Endothelial cell of umbilical vein (primary cell): ENCODE results near the gene PARP9.

ENCODE experiments used
- EZH2 ChIP-seq: IDR thresholded peaks from 2 replicates; pipeline ENCODE4 v1.6.1; 2012; ENCODE audit warnings: borderline replicate concordance, low read depth, mild to moderate bottlenecking, moderate library complexity, low read length, inconsistent platforms; ENCODE audit not compliant: severe bottlenecking
- GATA2 ChIP-seq: IDR thresholded peaks from 2 replicates; pipeline ENCODE4 v1.7.0; 2011; ENCODE audit warnings: low read depth, mild to moderate bottlenecking, moderate library complexity, mixed read lengths, low read length; ENCODE audit not compliant: insufficient read length, insufficient read depth
- JUN ChIP-seq: IDR thresholded peaks from 2 replicates; pipeline ENCODE4 v1.6.1; 2011; ENCODE audit warnings: borderline replicate concordance, low read depth; ENCODE audit not compliant: insufficient read length, insufficient read depth
- MYC ChIP-seq: IDR thresholded peaks from one replicate; pipeline ENCODE4 v1.6.1; 2011; ENCODE audit warnings: mild to moderate bottlenecking, low read depth, low read length
- POLR2A ChIP-seq: IDR thresholded peaks from 2 replicates; pipeline ENCODE4 v1.6.1; 2012; ENCODE audit warnings: low read depth, mild to moderate bottlenecking, control low read depth, low read length
- POLR2AphosphoS5 ChIP-seq: IDR thresholded peaks from 2 replicates; pipeline ENCODE4 v1.6.1; 2012; ENCODE audit warnings: low read depth, mild to moderate bottlenecking, control low read depth, low read length, moderate library complexity; ENCODE audit not compliant: insufficient read depth
- TF ChIP-seq, protein P1 (sequence below), 2 donors: IDR thresholded peaks; 1 replicate in 1 of 2; 2 replicates in 1 of 2; pipeline ENCODE4 v1.5.1; 2011; ENCODE audit warnings: low read length in 2 of 2, mild to moderate bottlenecking in 2 of 2, moderate library complexity in 2 of 2, control low read depth in 1 of 2, inconsistent platforms in 1 of 2, low read depth in 1 of 2; ENCODE audit not compliant: insufficient read depth in 1 of 2; ENCODE audit errors: extremely low read depth in 1 of 2
- TF ChIP-seq, protein P2 (sequence below): IDR thresholded peaks from 2 replicates; pipeline ENCODE4 v1.6.1; 2011; ENCODE audit not compliant: insufficient read depth, insufficient read length

DNA sequence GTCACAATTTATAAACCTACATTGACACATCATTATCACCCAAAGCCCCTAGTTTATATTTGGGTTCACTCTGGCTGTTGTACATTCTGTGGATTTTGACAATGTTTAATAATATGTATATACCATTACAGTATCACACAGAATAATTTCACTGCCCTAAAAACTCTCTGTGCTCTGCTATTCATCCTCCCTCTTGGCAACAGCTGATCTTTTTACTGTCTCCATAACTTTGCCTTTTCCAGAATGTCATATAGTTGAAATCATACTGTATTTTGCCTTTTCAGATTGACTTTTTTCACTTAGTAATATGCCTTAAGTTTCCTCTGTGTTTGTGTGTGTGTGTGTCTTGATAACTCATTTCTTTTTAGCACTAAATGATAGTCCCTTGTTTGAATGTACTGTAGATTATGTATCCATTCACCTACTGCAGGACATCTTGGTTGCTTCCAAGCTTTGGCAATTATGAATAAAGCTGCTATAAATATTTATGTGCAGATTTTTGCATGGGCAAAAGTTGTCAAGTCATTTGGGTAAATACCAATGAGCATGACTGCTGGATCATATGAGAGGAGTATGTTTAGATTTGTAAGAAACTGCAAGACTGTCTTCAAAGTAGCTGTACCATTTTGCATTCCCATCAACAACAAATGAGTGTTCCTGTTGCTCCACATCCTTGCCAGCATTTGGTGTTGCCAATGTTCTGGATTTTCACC is 22.8 kb upstream of the PARP9 start:
- no peak for TF ChIP-seq POLR2AphosphoS5
- TF ChIP-seq, protein P1, sequence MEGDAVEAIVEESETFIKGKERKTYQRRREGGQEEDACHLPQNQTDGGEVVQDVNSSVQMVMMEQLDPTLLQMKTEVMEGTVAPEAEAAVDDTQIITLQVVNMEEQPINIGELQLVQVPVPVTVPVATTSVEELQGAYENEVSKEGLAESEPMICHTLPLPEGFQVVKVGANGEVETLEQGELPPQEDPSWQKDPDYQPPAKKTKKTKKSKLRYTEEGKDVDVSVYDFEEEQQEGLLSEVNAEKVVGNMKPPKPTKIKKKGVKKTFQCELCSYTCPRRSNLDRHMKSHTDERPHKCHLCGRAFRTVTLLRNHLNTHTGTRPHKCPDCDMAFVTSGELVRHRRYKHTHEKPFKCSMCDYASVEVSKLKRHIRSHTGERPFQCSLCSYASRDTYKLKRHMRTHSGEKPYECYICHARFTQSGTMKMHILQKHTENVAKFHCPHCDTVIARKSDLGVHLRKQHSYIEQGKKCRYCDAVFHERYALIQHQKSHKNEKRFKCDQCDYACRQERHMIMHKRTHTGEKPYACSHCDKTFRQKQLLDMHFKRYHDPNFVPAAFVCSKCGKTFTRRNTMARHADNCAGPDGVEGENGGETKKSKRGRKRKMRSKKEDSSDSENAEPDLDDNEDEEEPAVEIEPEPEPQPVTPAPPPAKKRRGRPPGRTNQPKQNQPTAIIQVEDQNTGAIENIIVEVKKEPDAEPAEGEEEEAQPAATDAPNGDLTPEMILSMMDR (IDR thresholded peaks at IDR 0.05; ENCODE audit: extremely low read depth in 1 of 2, insufficient read depth in 1 of 2, low read depth in 1 of 2, low read length in 2 of 2) = no peak
- TF ChIP-seq EZH2 = no peak
- no peak for TF ChIP-seq POLR2A
- no peak for TF ChIP-seq JUN
- TF ChIP-seq GATA2 = no peak
- TF ChIP-seq MYC = no peak
- TF ChIP-seq, protein P2, sequence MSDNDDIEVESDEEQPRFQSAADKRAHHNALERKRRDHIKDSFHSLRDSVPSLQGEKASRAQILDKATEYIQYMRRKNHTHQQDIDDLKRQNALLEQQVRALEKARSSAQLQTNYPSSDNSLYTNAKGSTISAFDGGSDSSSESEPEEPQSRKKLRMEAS = no peak
